HCT116 (cell line): ENCODE data around the gene POLE3. TPM values are rescaled to one million over a fixed set of nuclear protein-coding genes. Genes with fewer than 3 reads are reported as not detected.
A peak's percentile ranks its signal among the peaks of the same experiment; 100 is the strongest.

Experiments
- ATAC-seq: fragments of 200-7000 bp; cut with Tn5 transposase; 2 replicates; pipeline ENCODE4 v1.9.1; 2020; ENCODE audit warnings: mild to moderate bottlenecking, moderate library complexity
- BruUV-seq: library from RNA; stranded (reverse); fragments of 400-500 nt; replicated peaks from 2 replicates; lab custom pipeline; 2021; lab: Mats Ljungman, UMichigan
- CTCF ChIA-PET: fragments of 300-600 bp; sonication (Branson Sonifier 250); formaldehyde crosslinking; loops from one replicate; lab custom pipeline; 2021; ENCODE audit warnings: antibody characterized with exemption; lab: Charles Lee
- POLR2A ChIA-PET: fragments of 300-600, 350-600 bp; sonication (Branson Sonifier 250); formaldehyde crosslinking; loops from one replicate; lab custom pipeline; 2021; ENCODE audit warnings: antibody characterized with exemption; lab: Charles Lee
- RAD21 ChIA-PET, 2 experiments: fragments of 300-600 bp; sonication (Branson Sonifier 250); formaldehyde crosslinking; loops; one replicate each; lab custom pipeline; 2023; ENCODE audit warnings: low total read pairs in 2 of 2; ENCODE audit not compliant: uncharacterized antibody in 2 of 2, unreplicated experiment in 2 of 2, low non-redundant PET in 1 of 2; lab: Charles Lee
- DNase-seq: peaks from one replicate; pipeline ENCODE4 v3.0.0-alpha.2; 2010; ENCODE audit warnings: low read depth, low spot score
- H2AFZ ChIP-seq: fragments of 200-600 bp; shearing (Covaris generic), sonication (generic); 2 replicates; pipeline ENCODE4 v1.6.1; 2017; ENCODE audit warnings: low read depth, mixed run types, mixed read lengths, antibody characterized with exemption, low read length; ENCODE audit not compliant: poor library complexity, severe bottlenecking
- H3K27ac ChIP-seq: 2 replicates; pipeline ENCODE4 v1.5.1; 2012; ENCODE audit warnings: low read depth, low read length
- H3K27me3 ChIP-seq: fragments of 200-600 bp; sonication (generic); 2 replicates; pipeline ENCODE4 v1.6.1; 2016; ENCODE audit warnings: mixed run types, low read length, mixed read lengths; ENCODE audit not compliant: insufficient read depth
- H3K36me3 ChIP-seq, 2 experiments: fragments of 200-500 bp in 1 of 2; fragments of 200-600 bp in 1 of 2; sonication (Bioruptor generic) in 1 of 2; sonication (generic) in 1 of 2; 2 replicates each; pipeline versions ENCODE4 v1.5.1 to v1.6.1; 2014 to 2016; ENCODE audit warnings: low read length in 2 of 2, inconsistent platforms in 1 of 2, mixed read lengths in 1 of 2, mixed run types in 1 of 2; ENCODE audit not compliant: insufficient read depth in 2 of 2, control insufficient read depth in 1 of 2
- H3K4me1 ChIP-seq, 2 experiments: fragments of 200-600 bp in 1 of 2; sonication (generic) in 1 of 2; 2 replicates each; pipeline versions ENCODE4 v1.5.1 to v1.6.1; 2012 to 2017; ENCODE audit warnings: low read length in 2 of 2, inconsistent platforms in 1 of 2, mild to moderate bottlenecking in 1 of 2, mixed read lengths in 1 of 2, mixed run types in 1 of 2, moderate library complexity in 1 of 2; ENCODE audit not compliant: insufficient read depth in 2 of 2, control insufficient read depth in 1 of 2
- H3K4me2 ChIP-seq: fragments of 200-600 bp; sonication (generic); 2 replicates; pipeline ENCODE4 v1.6.1; 2017; ENCODE audit warnings: mixed run types, low read length, mixed read lengths
- H3K4me3 ChIP-seq, 2 experiments: fragments of 200-600 bp in 1 of 2; sonication (generic) in 1 of 2; replicated peaks in 1 of 2; 2 replicates each; pipeline ENCODE4 v1.5.1; 2011 to 2016; ENCODE audit warnings: low read length in 2 of 2, control low read depth in 1 of 2, low read depth in 1 of 2, mild to moderate bottlenecking in 1 of 2, mixed read lengths in 1 of 2, mixed run types in 1 of 2
- H3K79me2 ChIP-seq: fragments of 200-600 bp; sonication (generic); 2 replicates; pipeline ENCODE4 v1.6.1; 2017; ENCODE audit warnings: mild to moderate bottlenecking, mixed run types, low read length, moderate library complexity, mixed read lengths; ENCODE audit not compliant: insufficient read depth
- H3K9ac ChIP-seq: fragments of 200-600 bp; sonication (generic); 2 replicates; pipeline ENCODE4 v1.6.1; 2016; ENCODE audit warnings: low read length, mixed read lengths
- H3K9me2 ChIP-seq: fragments of 200-600 bp; sonication (generic), shearing (Covaris generic); 2 replicates; pipeline ENCODE4 v1.6.1; 2017; ENCODE audit warnings: mixed run types, mild to moderate bottlenecking, moderate library complexity; ENCODE audit not compliant: insufficient read depth
- H3K9me3 ChIP-seq, 2 experiments: fragments of 200-500 bp in 1 of 2; fragments of 200-600 bp in 1 of 2; sonication (Bioruptor generic) in 1 of 2; sonication (generic) in 1 of 2; 2 replicates each; pipeline ENCODE4 v1.6.1; 2014 to 2017; ENCODE audit warnings: low read length in 2 of 2, mixed read lengths in 2 of 2, inconsistent platforms in 1 of 2, low read depth in 1 of 2, mild to moderate bottlenecking in 1 of 2, mixed run types in 1 of 2, moderate library complexity in 1 of 2; ENCODE audit not compliant: control insufficient read depth in 1 of 2, insufficient read depth in 1 of 2
- H4K20me1 ChIP-seq: fragments of 200-600 bp; sonication (generic), shearing (Covaris generic); 2 replicates; pipeline ENCODE4 v1.6.1; 2017; ENCODE audit warnings: mixed run types, mild to moderate bottlenecking, moderate library complexity; ENCODE audit not compliant: insufficient read depth
- EGR1 ChIP-seq: IDR thresholded peaks from 2 replicates; pipeline ENCODE4 v1.6.1; 2012; ENCODE audit warnings: low read depth
- JUND ChIP-seq: IDR thresholded peaks from 2 replicates; pipeline ENCODE4 v1.6.1; 2012
- SP1 ChIP-seq: IDR thresholded peaks from 2 replicates; pipeline ENCODE4 v1.6.1; 2012; ENCODE audit warnings: low read depth
- intact Hi-C: fragments of 100-400 bp; cut with micrococcal nuclease; formaldehyde crosslinking; loops from 2 replicates; pipeline ENCODE4 v1.10.0; 2022
- total RNA-seq: library from RNA; stranded (reverse); gene quantifications from one replicate; pipeline ENCODE4 v1.2.1, GENCODE V29; 2021; ENCODE audit not compliant: unreplicated experiment
- TF ChIP-seq, protein P1 (sequence below), 3 experiments: fragments of 200-600 bp in 1 of 3; sonication (generic) in 1 of 3; IDR thresholded peaks in 2 of 3; conservative IDR thresholded peaks in 1 of 3; 2 replicates each; pipeline ENCODE4 v1.5.1; 2012 to 2017; ENCODE audit warnings: low read depth in 2 of 3, low read length in 2 of 3, antibody characterized with exemption in 1 of 3, borderline replicate concordance in 1 of 3, control low read depth in 1 of 3, mild to moderate bottlenecking in 1 of 3, mixed read lengths in 1 of 3, mixed run types in 1 of 3, moderate library complexity in 1 of 3; ENCODE audit not compliant: insufficient read depth in 1 of 3
- TF ChIP-seq, protein P2 (sequence below): IDR thresholded peaks from 2 replicates; pipeline ENCODE4 v1.6.1; 2012; ENCODE audit warnings: low read depth

The POLE3 gene
- total RNA-seq, 1 experiment from 2014 or later = 65.1 TPM

DNA sequence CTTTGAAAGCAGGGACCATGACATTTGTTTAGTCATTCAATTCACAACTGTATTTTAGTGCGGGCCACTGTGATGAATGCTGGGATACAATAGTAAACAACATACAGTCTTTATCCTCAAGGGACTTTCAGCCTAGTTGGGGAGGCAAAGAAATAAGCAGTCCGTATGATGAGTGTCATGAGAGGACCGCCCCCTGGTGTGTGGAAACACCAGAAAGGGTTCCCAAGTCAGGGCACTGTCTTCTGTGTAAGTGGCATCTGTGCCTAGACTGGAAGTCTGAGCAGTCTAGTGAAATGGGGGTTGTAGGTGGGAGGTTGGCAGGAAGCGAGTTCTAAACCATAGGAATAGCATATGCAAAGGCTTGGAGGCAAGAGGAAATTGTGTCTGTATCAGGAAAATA is 6.9 kb upstream of the POLE3 start:
- DNase-seq (no peak), ATAC-seq (no peak)
- no peak overlapping the region for H3K27ac ChIP-seq
- H2AFZ ChIP-seq = no peak overlapping the region
- intact Hi-C loops = no loop called here
- no peaks in the 10 kb centered on the region for H3K79me2 ChIP-seq
- H3K27me3 ChIP-seq = no peaks in the 10 kb centered on the region
- ChIA-PET POLR2A (no interaction called here), CTCF (no interaction called here), RAD21 (no interaction called here)
- no peaks in the 10 kb centered on the region for H3K9me2 ChIP-seq
- H3K9me3 ChIP-seq = no peaks in the 10 kb centered on the region
- no peaks in the 10 kb centered on the region for H4K20me1 ChIP-seq
- no TSS peak for BruUV-seq
- TF ChIP-seq EGR1 (no peak), SP1 (no peak), JUND (no peak)
- TF ChIP-seq, protein P1, sequence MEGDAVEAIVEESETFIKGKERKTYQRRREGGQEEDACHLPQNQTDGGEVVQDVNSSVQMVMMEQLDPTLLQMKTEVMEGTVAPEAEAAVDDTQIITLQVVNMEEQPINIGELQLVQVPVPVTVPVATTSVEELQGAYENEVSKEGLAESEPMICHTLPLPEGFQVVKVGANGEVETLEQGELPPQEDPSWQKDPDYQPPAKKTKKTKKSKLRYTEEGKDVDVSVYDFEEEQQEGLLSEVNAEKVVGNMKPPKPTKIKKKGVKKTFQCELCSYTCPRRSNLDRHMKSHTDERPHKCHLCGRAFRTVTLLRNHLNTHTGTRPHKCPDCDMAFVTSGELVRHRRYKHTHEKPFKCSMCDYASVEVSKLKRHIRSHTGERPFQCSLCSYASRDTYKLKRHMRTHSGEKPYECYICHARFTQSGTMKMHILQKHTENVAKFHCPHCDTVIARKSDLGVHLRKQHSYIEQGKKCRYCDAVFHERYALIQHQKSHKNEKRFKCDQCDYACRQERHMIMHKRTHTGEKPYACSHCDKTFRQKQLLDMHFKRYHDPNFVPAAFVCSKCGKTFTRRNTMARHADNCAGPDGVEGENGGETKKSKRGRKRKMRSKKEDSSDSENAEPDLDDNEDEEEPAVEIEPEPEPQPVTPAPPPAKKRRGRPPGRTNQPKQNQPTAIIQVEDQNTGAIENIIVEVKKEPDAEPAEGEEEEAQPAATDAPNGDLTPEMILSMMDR (IDR thresholded peaks at IDR 0.05 in 2 of 3, conservative IDR thresholded peaks at IDR 0.05 in 1 of 3; ENCODE audit: borderline replicate concordance in 1 of 3, insufficient read depth in 1 of 3, low read depth in 2 of 3, low read length in 2 of 3) = 0 out of 6 replicates have a peak, but pooled peaks of 2 of the 3 experiments have one; percentile 4 to 13
- H3K4me1 ChIP-seq = no peaks in the 10 kb centered on the region
- no peak overlapping the region for H3K4me3 ChIP-seq
- no peak overlapping the region for H3K9ac ChIP-seq
- no peak overlapping the region for H3K4me2 ChIP-seq
- H3K36me3 ChIP-seq = no peaks in the 10 kb centered on the region

DNA sequence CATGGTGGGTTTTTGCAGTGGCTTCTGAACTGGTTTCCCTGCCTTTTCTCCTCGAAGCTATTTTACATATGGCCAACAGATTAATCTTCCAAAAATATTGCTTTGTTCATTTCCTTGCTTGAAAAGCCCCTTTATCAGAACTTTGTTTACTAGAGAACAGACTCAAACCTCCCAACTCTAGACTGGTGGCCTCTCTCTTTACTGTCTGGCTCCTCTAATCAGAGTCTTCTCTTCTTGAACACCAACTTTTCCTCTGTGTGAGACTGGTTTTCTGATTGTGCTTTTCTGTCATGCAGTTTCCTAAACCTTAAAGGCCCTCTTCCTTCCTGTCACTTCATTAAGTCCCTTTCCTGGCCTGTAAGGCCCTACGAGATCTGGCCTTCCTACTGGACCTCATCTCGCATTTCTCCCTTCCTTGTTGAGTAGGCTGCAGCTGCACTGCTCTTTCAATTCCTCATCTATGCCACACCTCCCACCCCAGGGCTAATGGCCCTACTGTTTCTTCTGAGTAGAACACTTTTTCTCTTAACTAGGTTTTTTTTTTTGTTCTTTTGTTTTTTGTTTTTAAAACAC is 5.8 kb upstream of the POLE3 start:
- H3K9me3 ChIP-seq = no peaks in the 10 kb centered on the region
- POLR2A ChIA-PET = no interaction called here
- no peaks in the 10 kb centered on the region for H4K20me1 ChIP-seq
- H3K9ac ChIP-seq = no peak overlapping the region
- no peaks in the 10 kb centered on the region for H3K36me3 ChIP-seq
- H3K79me2 ChIP-seq = no peaks in the 10 kb centered on the region
- RAD21 ChIA-PET = no interaction called here
- H2AFZ ChIP-seq = no peak overlapping the region
- BruUV-seq = no TSS peak
- ATAC-seq (no peak), DNase-seq (no peak)
- no peaks in the 10 kb centered on the region for H3K27me3 ChIP-seq
- intact Hi-C loops = no loop called here
- TF ChIP-seq, protein P2, sequence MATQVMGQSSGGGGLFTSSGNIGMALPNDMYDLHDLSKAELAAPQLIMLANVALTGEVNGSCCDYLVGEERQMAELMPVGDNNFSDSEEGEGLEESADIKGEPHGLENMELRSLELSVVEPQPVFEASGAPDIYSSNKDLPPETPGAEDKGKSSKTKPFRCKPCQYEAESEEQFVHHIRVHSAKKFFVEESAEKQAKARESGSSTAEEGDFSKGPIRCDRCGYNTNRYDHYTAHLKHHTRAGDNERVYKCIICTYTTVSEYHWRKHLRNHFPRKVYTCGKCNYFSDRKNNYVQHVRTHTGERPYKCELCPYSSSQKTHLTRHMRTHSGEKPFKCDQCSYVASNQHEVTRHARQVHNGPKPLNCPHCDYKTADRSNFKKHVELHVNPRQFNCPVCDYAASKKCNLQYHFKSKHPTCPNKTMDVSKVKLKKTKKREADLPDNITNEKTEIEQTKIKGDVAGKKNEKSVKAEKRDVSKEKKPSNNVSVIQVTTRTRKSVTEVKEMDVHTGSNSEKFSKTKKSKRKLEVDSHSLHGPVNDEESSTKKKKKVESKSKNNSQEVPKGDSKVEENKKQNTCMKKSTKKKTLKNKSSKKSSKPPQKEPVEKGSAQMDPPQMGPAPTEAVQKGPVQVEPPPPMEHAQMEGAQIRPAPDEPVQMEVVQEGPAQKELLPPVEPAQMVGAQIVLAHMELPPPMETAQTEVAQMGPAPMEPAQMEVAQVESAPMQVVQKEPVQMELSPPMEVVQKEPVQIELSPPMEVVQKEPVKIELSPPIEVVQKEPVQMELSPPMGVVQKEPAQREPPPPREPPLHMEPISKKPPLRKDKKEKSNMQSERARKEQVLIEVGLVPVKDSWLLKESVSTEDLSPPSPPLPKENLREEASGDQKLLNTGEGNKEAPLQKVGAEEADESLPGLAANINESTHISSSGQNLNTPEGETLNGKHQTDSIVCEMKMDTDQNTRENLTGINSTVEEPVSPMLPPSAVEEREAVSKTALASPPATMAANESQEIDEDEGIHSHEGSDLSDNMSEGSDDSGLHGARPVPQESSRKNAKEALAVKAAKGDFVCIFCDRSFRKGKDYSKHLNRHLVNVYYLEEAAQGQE = no peak
- no peak overlapping the region for H3K27ac ChIP-seq
- peaks cover 6 to 7% of the 10 kb centered on the region in 2 experiments for H3K4me1 ChIP-seq
- H3K9me2 ChIP-seq = no peaks in the 10 kb centered on the region
- H3K4me3 ChIP-seq = no peak overlapping the region
- H3K4me2 ChIP-seq = no peak overlapping the region
- CTCF ChIA-PET = no interaction called here
